Neural cell (in vitro differentiated cells): ENCODE measurements around the gene FAM229B. TPM values are rescaled to one million over a fixed set of nuclear protein-coding genes. Genes with fewer than 3 reads are reported as not detected.

Experiments used
- H2AFZ ChIP-seq: fragments of 200-600, 300-800 bp; sonication (generic), shearing (Covaris generic); 2 replicates; pipeline ENCODE4 v1.6.0; 2014; ENCODE audit warnings: low read depth, mild to moderate bottlenecking, antibody characterized with exemption, low read length, moderate library complexity
- H3F3A ChIP-seq: fragments of 200-600 bp; shearing (Covaris generic); 2 replicates; pipeline ENCODE4 v1.6.1; 2016; ENCODE audit warnings: mild to moderate bottlenecking, moderate library complexity, mixed read lengths, antibody characterized with exemption, low read length; ENCODE audit not compliant: insufficient read depth, poor library complexity, severe bottlenecking
- H3K27ac ChIP-seq: fragments of 200-600, 300-800 bp; sonication (generic), shearing (Covaris generic); 2 replicates; pipeline ENCODE4 v1.5.1; 2014; ENCODE audit warnings: mild to moderate bottlenecking, low read length, moderate library complexity
- H3K27me3 ChIP-seq: fragments of 300-800, 200-600 bp; sonication (generic), shearing (Covaris generic); 2 replicates; pipeline ENCODE4 v1.6.0; 2014; ENCODE audit warnings: mild to moderate bottlenecking, low read depth, low read length, moderate library complexity; ENCODE audit not compliant: insufficient read depth
- H3K36me3 ChIP-seq: fragments of 300-800, 200-600 bp; sonication (generic), shearing (Covaris generic); 2 replicates; pipeline ENCODE4 v1.5.1; 2014; ENCODE audit warnings: mild to moderate bottlenecking, antibody characterized with exemption, low read length, moderate library complexity; ENCODE audit not compliant: insufficient read depth
- H3K4me2 ChIP-seq: fragments of 300-800, 200-600 bp; sonication (generic), shearing (Covaris generic); 2 replicates; pipeline ENCODE4 v1.6.0; 2014; ENCODE audit warnings: mild to moderate bottlenecking, low read length
- H3K4me3 ChIP-seq: fragments of 300-800, 200-600 bp; sonication (generic), shearing (Covaris generic); 2 replicates; pipeline ENCODE4 v1.5.1; 2014; ENCODE audit warnings: mild to moderate bottlenecking, low read length, moderate library complexity
- H3K79me2 ChIP-seq: fragments of 200-600 bp; shearing (Covaris generic); replicated peaks from 2 replicates; pipeline ENCODE4 v1.6.0; 2014; ENCODE audit warnings: mild to moderate bottlenecking, low read length, moderate library complexity; ENCODE audit not compliant: insufficient read depth
- H3K9ac ChIP-seq: fragments of 300-800, 200-600 bp; sonication (generic), shearing (Covaris generic); 2 replicates; pipeline ENCODE4 v1.6.1; 2016; ENCODE audit warnings: mild to moderate bottlenecking, low read length, mixed read lengths
- H3K9me2 ChIP-seq: fragments of 200-600 bp; shearing (Covaris generic); 2 replicates; pipeline ENCODE4 v1.6.1; 2016; ENCODE audit warnings: mild to moderate bottlenecking, low read length, mixed read lengths; ENCODE audit not compliant: insufficient read depth
- H3K9me3 ChIP-seq: fragments of 200-600, 300-800 bp; sonication (generic), shearing (Covaris generic); 2 replicates; pipeline ENCODE4 v1.6.1; 2016; ENCODE audit warnings: mild to moderate bottlenecking, mixed run types, low read length, moderate library complexity, mixed read lengths
- H4K20me1 ChIP-seq: fragments of 200-600 bp; shearing (Covaris generic); 2 replicates; pipeline ENCODE4 v1.6.1; 2016; ENCODE audit warnings: mild to moderate bottlenecking, mixed run types; ENCODE audit not compliant: insufficient read depth
- CTCF ChIP-seq: fragments of 450-650 bp; IDR thresholded peaks from 2 replicates; pipeline ENCODE4 v1.5.1; 2014; ENCODE audit warnings: antibody characterized with exemption, mild to moderate bottlenecking, moderate library complexity; ENCODE audit not compliant: poor library complexity, severe bottlenecking
- EP300 ChIP-seq: fragments of 450-650 bp; conservative IDR thresholded peaks from 2 replicates; pipeline ENCODE4 v1.6.1; 2014; ENCODE audit warnings: antibody characterized with exemption, mild to moderate bottlenecking, moderate library complexity; ENCODE audit not compliant: poor library complexity, severe bottlenecking
- EZH2 ChIP-seq: fragments of 200-600, 300-800 bp; shearing (Covaris generic), sonication (generic); IDR thresholded peaks from 2 replicates; pipeline ENCODE4 v1.6.1; 2014; ENCODE audit warnings: antibody characterized with exemption, low read length, borderline replicate concordance, mild to moderate bottlenecking; ENCODE audit not compliant: insufficient read depth, poor library complexity, severe bottlenecking
- MXI1 ChIP-seq: fragments of 450-650 bp; conservative IDR thresholded peaks from 2 replicates; pipeline ENCODE4 v1.6.1; 2014; ENCODE audit warnings: antibody characterized with exemption, mild to moderate bottlenecking; ENCODE audit not compliant: poor library complexity, severe bottlenecking
- POLR2AphosphoS5 ChIP-seq: IDR thresholded peaks from 2 replicates; pipeline ENCODE4 v1.6.1; 2012
- RAD21 ChIP-seq: fragments of 450-650 bp; conservative IDR thresholded peaks from 2 replicates; pipeline ENCODE4 v1.6.1; 2014; ENCODE audit warnings: antibody characterized with exemption, mild to moderate bottlenecking, moderate library complexity
- REST ChIP-seq: IDR thresholded peaks from 2 replicates; pipeline ENCODE4 v1.6.1; 2012; ENCODE audit warnings: borderline replicate concordance
- SMC3 ChIP-seq: fragments of 450-650 bp; conservative IDR thresholded peaks from 2 replicates; pipeline ENCODE4 v1.6.1; 2014; ENCODE audit warnings: antibody characterized with exemption, mild to moderate bottlenecking, moderate library complexity; ENCODE audit not compliant: poor library complexity
- TAF1 ChIP-seq: IDR thresholded peaks from 2 replicates; pipeline ENCODE4 v1.6.1; 2012; ENCODE audit warnings: low read depth
- polyA plus RNA-seq: library from polyadenylated mRNA; depleted of rRNA; stranded (reverse); fragments of >200 nt; gene quantifications from 2 replicates; pipeline ENCODE4 v1.2.3, GENCODE V29; 2014

Gene FAM229B
- polyA plus RNA-seq, 1 donor from 2014 or later, result 142 TPM

DNA sequence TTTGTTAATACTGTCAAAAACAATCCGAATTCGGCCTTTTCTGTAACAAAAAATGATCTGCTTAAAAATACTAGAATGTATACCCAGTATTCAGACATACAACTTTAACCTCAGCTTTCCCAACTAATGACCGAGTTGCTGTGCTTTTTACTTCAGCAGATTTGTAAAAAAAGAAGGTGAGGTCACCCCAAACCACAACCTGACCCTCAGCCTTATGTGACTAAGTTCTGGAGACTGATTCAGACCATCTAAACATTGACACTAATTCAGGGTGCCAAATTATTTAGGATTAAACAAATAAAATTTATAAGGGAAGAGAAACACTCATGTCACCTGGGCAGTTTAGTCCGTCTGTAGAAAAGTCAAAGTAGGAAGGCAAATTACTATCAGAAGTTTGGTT lies 25.8 kb upstream of the FAM229B start:
- H3K27me3 ChIP-seq, result no peaks in the 10 kb centered on the region
- H3K4me2 ChIP-seq, result no peak overlapping the region
- no peaks in the 10 kb centered on the region for H3K79me2 ChIP-seq
- no peak overlapping the region for H3K9ac ChIP-seq
- TF ChIP-seq EP300 (no peak), MXI1 (no peak), POLR2AphosphoS5 (no peak), CTCF (no peak), EZH2 (no peak), REST (no peak), TAF1 (no peak), SMC3 (no peak), RAD21 (no peak)
- no peaks in the 10 kb centered on the region for H4K20me1 ChIP-seq
- no peak overlapping the region for H3K4me3 ChIP-seq
- no peaks in the 10 kb centered on the region for H3K9me3 ChIP-seq
- no peaks in the 10 kb centered on the region for H3F3A ChIP-seq
- no peak overlapping the region for H3K27ac ChIP-seq
- no peaks in the 10 kb centered on the region for H3K9me2 ChIP-seq
- H2AFZ ChIP-seq, result no peak overlapping the region
- H3K36me3 ChIP-seq, result no peaks in the 10 kb centered on the region

GRCh38 chr6:112062966-112063365 lies 24.4 kb upstream of the FAM229B start:
- Histone ChIP-seq H3K36me3 (no peaks in the 10 kb centered on the region), H3K4me2 (no peak overlapping the region), H3F3A (no peaks in the 10 kb centered on the region), H3K79me2 (no peaks in the 10 kb centered on the region), H3K9me2 (no peaks in the 10 kb centered on the region), H3K27ac (no peak overlapping the region), H3K4me3 (no peak overlapping the region), H2AFZ (no peak overlapping the region), H3K9ac (no peak overlapping the region), H4K20me1 (no peaks in the 10 kb centered on the region), H3K27me3 (no peaks in the 10 kb centered on the region), H3K9me3 (no peaks in the 10 kb centered on the region)
- no peak for TF ChIP-seq SMC3
- no peak for TF ChIP-seq TAF1
- TF ChIP-seq CTCF, result no peak
- TF ChIP-seq RAD21, result no peak
- no peak for TF ChIP-seq POLR2AphosphoS5
- no peak for TF ChIP-seq EP300
- TF ChIP-seq REST, result no peak
- no peak for TF ChIP-seq MXI1
- no peak for TF ChIP-seq EZH2
